Liver (tissue), 9 donors: ENCODE data around the gene PRKCH. TPM values are rescaled to one million over a fixed set of nuclear protein-coding genes. Genes with fewer than 3 reads are reported as not detected.

Source experiments
- DNase-seq: peaks from one replicate; pipeline ENCODE4 v3.0.0-alpha.2; 2017; ENCODE audit warnings: low spot score
- H3K27ac ChIP-seq, 2 donors: one replicate each; pipeline ENCODE4 v1.7.0; 2013; ENCODE audit warnings: inconsistent platforms in 2 of 2, low read length in 2 of 2, control low read depth in 1 of 2, low read depth in 1 of 2, mild to moderate bottlenecking in 1 of 2
- H3K27me3 ChIP-seq, 4 donors: one replicate each; pipeline versions ENCODE4 v1.6.1 to v1.7.0; 2013; ENCODE audit warnings: low read length in 3 of 4, inconsistent platforms in 1 of 4, mild to moderate bottlenecking in 1 of 4, moderate library complexity in 1 of 4; ENCODE audit not compliant: control insufficient read depth in 4 of 4, insufficient read depth in 4 of 4
- H3K36me3 ChIP-seq, 4 donors: one replicate each; pipeline versions ENCODE4 v1.6.1 to v1.7.0; 2013; ENCODE audit warnings: low read length in 3 of 4, mild to moderate bottlenecking in 3 of 4, low read depth in 1 of 4, moderate library complexity in 1 of 4; ENCODE audit not compliant: control insufficient read depth in 4 of 4, insufficient read depth in 3 of 4
- H3K4me1 ChIP-seq, 4 donors: one replicate each; pipeline versions ENCODE4 v1.6.1 to v1.7.0; 2013; ENCODE audit warnings: low read length in 3 of 4, mild to moderate bottlenecking in 3 of 4, moderate library complexity in 1 of 4; ENCODE audit not compliant: control insufficient read depth in 4 of 4, insufficient read depth in 4 of 4
- H3K4me3 ChIP-seq, 3 donors: one replicate each; pipeline versions ENCODE4 v1.6.1 to v1.7.0; 2013; ENCODE audit warnings: low read length in 3 of 3, control low read depth in 1 of 3, low read depth in 1 of 3, mild to moderate bottlenecking in 1 of 3
- H3K9ac ChIP-seq, 2 donors: one replicate each; pipeline ENCODE4 v1.7.0; 2013; ENCODE audit warnings: low read length in 2 of 2, mild to moderate bottlenecking in 2 of 2, moderate library complexity in 2 of 2, control low read depth in 1 of 2, low read depth in 1 of 2
- H3K9me3 ChIP-seq, 4 donors: one replicate each; pipeline versions ENCODE4 v1.6.1 to v1.7.0; 2013; ENCODE audit warnings: low read length in 3 of 4; ENCODE audit not compliant: control insufficient read depth in 4 of 4
- ATF3 ChIP-seq: IDR thresholded peaks from 2 replicates; pipeline ENCODE4 v1.6.1; 2016; ENCODE audit warnings: antibody characterized with exemption
- CTCF ChIP-seq: fragments of 150-350 bp; IDR thresholded peaks from 2 replicates; pipeline ENCODE4 v1.5.1; 2017; ENCODE audit warnings: improper control_type of control experiment, low read depth, low read length; ENCODE audit not compliant: missing input control
- EGR1 ChIP-seq, 2 donors: IDR thresholded peaks; 2 replicates each; pipeline ENCODE4 v1.6.1; 2016 to 2018; ENCODE audit warnings: antibody characterized with exemption in 2 of 2, low read depth in 2 of 2
- FOXA1 ChIP-seq: IDR thresholded peaks from 2 replicates; pipeline ENCODE4 v1.6.1; 2016; ENCODE audit warnings: antibody characterized with exemption
- FOXA2 ChIP-seq: IDR thresholded peaks from 2 replicates; pipeline ENCODE4 v1.6.1; 2016; ENCODE audit warnings: antibody characterized with exemption
- GABPA ChIP-seq, 2 donors: IDR thresholded peaks in 1 of 2; conservative IDR thresholded peaks in 1 of 2; 2 replicates each; pipeline ENCODE4 v1.6.1; 2016; ENCODE audit warnings: antibody characterized with exemption in 2 of 2, mild to moderate bottlenecking in 1 of 2, moderate library complexity in 1 of 2
- HNF4A ChIP-seq, 2 donors: conservative IDR thresholded peaks; 2 replicates each; pipeline ENCODE4 v1.6.1; 2016; ENCODE audit warnings: antibody characterized with exemption in 2 of 2, mild to moderate bottlenecking in 2 of 2
- HNF4G ChIP-seq: IDR thresholded peaks from 2 replicates; pipeline ENCODE4 v1.6.1; 2016; ENCODE audit warnings: antibody characterized with exemption
- JUND ChIP-seq, 2 donors: IDR thresholded peaks; 2 replicates each; pipeline ENCODE4 v1.6.1; 2016; ENCODE audit warnings: antibody characterized with exemption in 2 of 2
- NR2F2 ChIP-seq: IDR thresholded peaks from 2 replicates; pipeline ENCODE4 v1.6.1; 2016; ENCODE audit warnings: antibody characterized with exemption
- RAD21 ChIP-seq, 2 donors: IDR thresholded peaks; 2 replicates each; pipeline ENCODE4 v1.6.1; 2016; ENCODE audit warnings: antibody characterized with exemption in 2 of 2, mild to moderate bottlenecking in 2 of 2
- REST ChIP-seq: IDR thresholded peaks from 2 replicates; pipeline ENCODE4 v1.6.1; 2016; ENCODE audit warnings: antibody characterized with exemption, mild to moderate bottlenecking
- RXRA ChIP-seq, 2 donors: IDR thresholded peaks; 2 replicates each; pipeline ENCODE4 v1.6.1; 2017 to 2018; ENCODE audit warnings: antibody characterized with exemption in 2 of 2, mild to moderate bottlenecking in 1 of 2
- SP1 ChIP-seq: IDR thresholded peaks from 2 replicates; pipeline ENCODE4 v1.6.1; 2018; ENCODE audit warnings: antibody characterized with exemption, mild to moderate bottlenecking
- TAF1 ChIP-seq: conservative IDR thresholded peaks from 2 replicates; pipeline ENCODE4 v1.6.1; 2016; ENCODE audit warnings: antibody characterized with exemption, mild to moderate bottlenecking
- YY1 ChIP-seq: IDR thresholded peaks from 2 replicates; pipeline ENCODE4 v1.6.1; 2016; ENCODE audit warnings: antibody characterized with exemption, mild to moderate bottlenecking
- WGBS: extraction: QIAGEN DNeasy Blood & Tissue Kit; methylation state at CpG from one replicate; pipeline ENCODE4 v1.1.7; 2013; 5-methylcytosine and 5-hydroxymethylcytosine counted together
- polyA plus RNA-seq, 2 donors: library from polyadenylated mRNA; stranded (reverse) in 1 of 2; unstranded in 1 of 2; fragments of 200-250 nt in 1 of 2; fragments of >200 nt in 1 of 2; fragmentation: Nextera tagmentation in 1 of 2; extraction: Ambion mirVana in 1 of 2; gene quantifications; one replicate each; pipeline versions ENCODE4 v1.2.1 to v1.2.3, GENCODE V29; 2013 to 2015
- total RNA-seq, 2 donors: library from RNA; depleted of rRNA; stranded (reverse); fragments of >200 nt; gene quantifications; one replicate each; pipeline ENCODE4 v1.2.3, GENCODE V29; 2014
- donor health status: healthy.
- donor health status: healthy.
- donor health status: healthy.
- donor health status: healthy.
- donor health status: healthy.

PRKCH gene
- total and polyA plus RNA-seq, 4 donors = 3.9 to 13.7 (median 7.0) TPM

GRCh38 chr14:61406198-61406597, 84.8 kb downstream of the PRKCH start:
- DNase-seq = no peak
- no peak overlapping the region for H3K9ac ChIP-seq
- 63% methylated on average over 4 of the region's 4 CpGs for WGBS
- H3K36me3 ChIP-seq = no peaks in the 10 kb centered on the region
- no peaks in the 10 kb centered on the region for H3K27me3 ChIP-seq
- H3K9me3 ChIP-seq = no peaks in the 10 kb centered on the region
- no peaks in the 10 kb centered on the region for H3K4me1 ChIP-seq
- no peak overlapping the region for H3K27ac ChIP-seq
- TF ChIP-seq SP1 = no peak
- H3K4me3 ChIP-seq = no peak overlapping the region

GRCh38 chr14:61406675-61407074, 85.3 kb downstream of the PRKCH start:
- Histone ChIP-seq H3K9me3 (no peaks in the 10 kb centered on the region), H3K36me3 (no peaks in the 10 kb centered on the region), H3K4me1 (no peaks in the 10 kb centered on the region), H3K9ac (no peak overlapping the region), H3K27ac (no peak overlapping the region), H3K27me3 (no peaks in the 10 kb centered on the region), H3K4me3 (no peak overlapping the region)
- TF ChIP-seq FOXA1 (no peak), FOXA2 (no peak), CTCF (no peak), NR2F2 (no peak), EGR1 (IDR thresholded peaks at IDR 0.05; ENCODE audit: low read depth in 2 of 2) (no peak), REST (no peak)
- 62% methylated on average over 6 of the region's 6 CpGs for WGBS
- DNase-seq = no peak

- Histone ChIP-seq H3K4me1 (no peaks in the 10 kb centered on the region), H3K9ac (no peak overlapping the region), H3K36me3 (no peaks in the 10 kb centered on the region), H3K27ac (no peak overlapping the region), H3K9me3 (no peaks in the 10 kb centered on the region), H3K27me3 (no peaks in the 10 kb centered on the region), H3K4me3 (no peak overlapping the region)
- 96% methylated on average over 6 of the region's 6 CpGs for WGBS
- no peak for DNase-seq
- TF ChIP-seq CTCF (no peak), JUND (IDR thresholded peaks at IDR 0.05) (no peak), HNF4A (conservative IDR thresholded peaks at IDR 0.05) (no peak), EGR1 (IDR thresholded peaks at IDR 0.05; ENCODE audit: low read depth in 2 of 2) (no peak), ATF3 (no peak), TAF1 (no peak), REST (no peak), HNF4G (no peak), FOXA2 (no peak), RXRA (IDR thresholded peaks at IDR 0.05) (no peak), NR2F2 (no peak), SP1 (no peak), FOXA1 (no peak), YY1 (no peak), RAD21 (IDR thresholded peaks at IDR 0.05) (no peak), GABPA (IDR thresholded peaks at IDR 0.05 in 1 of 2, conservative IDR thresholded peaks at IDR 0.05 in 1 of 2) (no peak)
Measured at GRCh38 chr14:61408498-61408897, 87.1 kb downstream of the PRKCH start.
